NCI-H1436 (cell line): Measurements from ENCODE around the gene NLE1.

ENCODE experiments used
- DNase-seq: peaks from one replicate; lab custom pipeline; 2025; lab: John Stamatoyannopoulos, UW

NLE1 gene

DNA sequence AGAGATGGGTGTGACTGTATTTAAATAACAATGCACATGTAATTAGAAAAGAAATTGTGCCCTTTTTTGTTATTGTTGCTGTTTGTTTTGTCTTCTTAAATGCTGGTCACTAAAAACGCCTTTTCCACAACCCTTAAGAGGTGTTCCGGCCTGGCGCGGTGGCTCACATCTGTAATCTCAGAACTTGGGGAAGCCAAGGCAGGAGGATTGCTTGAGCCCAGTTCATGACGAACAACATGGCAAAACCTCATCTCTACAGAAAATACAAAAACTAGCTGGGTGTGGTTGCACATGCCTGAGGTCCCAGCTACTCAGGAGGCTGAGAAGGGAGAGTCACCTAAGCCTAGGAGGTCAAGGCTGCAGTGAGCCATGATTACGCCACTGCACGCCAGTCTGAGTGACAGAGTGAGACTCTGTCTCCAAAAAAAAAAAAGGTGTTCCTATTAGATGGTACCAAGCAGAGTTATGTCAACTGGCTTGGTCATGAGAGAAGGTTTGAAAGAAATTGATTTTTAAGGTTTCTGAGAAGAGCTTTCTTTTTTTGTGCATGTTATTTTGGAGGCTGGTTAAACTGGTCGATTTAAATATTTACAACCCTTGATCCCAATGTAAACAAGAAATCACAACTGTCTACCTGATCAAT is 55.1 kb downstream of the NLE1 start:
- DNase-seq = no peak

DNA sequence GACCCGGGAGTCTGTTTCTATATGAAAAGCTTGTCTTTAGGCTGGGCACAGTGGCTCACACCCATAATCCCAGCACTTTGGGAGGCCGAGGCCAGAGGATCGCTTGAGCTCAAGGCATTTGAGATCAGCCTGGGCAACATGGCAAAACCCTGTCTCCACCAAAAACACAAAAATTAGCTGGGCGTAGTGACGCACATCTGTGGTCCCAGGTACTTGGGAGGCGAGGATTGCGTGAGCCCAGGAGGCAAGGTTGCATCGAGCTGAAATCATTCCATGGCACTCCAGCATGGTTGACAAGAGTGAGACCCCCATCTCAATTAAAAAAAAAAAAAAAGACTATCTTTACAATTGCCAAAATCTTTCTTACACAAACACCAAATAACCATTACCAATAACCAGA is 55.9 kb downstream of the NLE1 start:
- no peak for DNase-seq

DNA sequence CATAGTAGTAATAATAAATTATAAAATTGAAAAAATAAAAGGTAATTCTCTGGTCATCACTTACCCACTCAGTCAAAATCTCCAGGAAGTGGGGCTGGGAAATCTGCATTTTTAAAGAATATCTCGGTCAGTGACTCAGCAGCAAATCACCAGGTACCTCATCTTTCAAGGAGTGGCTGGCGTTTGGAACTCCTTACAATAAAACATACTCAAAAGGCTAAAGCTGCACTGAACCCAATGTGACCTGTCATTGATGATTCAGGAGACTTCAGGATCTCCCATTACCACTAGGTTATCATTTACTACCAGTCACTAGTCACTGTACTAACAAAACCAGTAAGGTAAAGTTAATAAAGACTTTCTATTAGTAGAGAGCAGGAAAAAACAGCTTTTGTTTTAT is 57.1 kb downstream of the NLE1 start:
- DNase-seq = no peak

DNA sequence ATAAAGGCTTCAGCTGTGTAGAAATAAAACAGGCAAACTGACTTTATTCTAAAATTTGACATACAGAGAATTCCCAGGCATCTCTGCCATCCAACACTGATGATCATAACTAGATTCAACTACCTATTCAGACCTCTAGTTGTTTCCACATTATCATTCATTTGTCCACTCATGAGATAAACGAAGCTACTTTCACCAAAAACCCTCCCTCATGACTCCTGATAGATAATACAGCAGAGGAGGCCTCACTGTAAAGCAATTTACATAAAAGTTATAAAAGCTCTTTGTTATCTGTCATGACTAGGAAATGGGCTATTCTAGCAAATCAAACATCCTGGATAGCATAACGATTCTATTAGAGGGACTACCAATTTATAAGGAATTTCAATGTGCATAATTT is 59.0 kb downstream of the NLE1 start:
- DNase-seq = no peak

DNA sequence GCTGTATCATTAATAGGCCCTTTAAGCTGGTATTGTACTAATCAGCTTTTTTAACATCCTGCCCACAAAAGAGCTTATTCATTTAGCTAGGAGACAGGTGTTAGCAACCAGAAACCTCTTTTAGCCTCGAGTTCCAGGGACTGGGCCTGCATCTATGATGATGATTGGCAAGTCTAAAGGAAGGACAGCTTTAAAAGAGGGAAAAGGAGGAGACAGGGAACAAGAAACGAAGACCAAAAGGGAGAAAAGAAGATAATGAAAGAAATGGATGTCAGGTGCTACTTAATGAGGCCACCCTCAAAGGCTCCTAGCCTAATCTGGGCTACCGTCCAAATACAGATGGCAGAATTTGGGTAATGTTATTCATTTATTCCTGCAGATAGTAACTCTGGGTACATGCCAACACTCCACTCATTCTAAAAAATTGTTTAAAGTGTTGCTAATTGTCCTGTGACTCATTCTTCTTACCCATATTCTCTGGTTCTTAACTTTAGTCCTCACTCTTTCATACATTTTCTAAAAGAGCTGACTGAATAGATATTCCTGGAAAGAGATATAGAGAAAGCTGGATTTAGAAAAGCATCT is 59.9 kb downstream of the NLE1 start:
- DNase-seq = peak; percentile 59

DNA sequence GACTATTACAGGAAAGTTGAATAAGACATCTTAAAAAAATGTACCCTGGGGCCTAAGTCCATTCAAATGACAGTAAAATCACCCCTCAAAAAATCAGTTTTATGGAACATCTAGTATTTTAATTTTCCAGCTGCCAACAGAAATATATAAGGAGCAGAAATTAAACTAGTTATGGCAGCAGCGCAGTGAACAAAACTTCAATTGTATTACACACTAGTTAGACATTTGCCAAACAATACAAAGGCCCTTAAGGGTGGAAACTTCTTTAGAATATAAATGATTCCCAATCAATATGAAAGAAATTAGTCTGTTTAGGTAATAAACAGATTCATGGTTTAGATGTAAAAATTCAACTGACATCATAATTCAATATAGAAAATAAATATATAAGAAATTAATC is 60.5 kb downstream of the NLE1 start:
- DNase-seq = no peak

DNA sequence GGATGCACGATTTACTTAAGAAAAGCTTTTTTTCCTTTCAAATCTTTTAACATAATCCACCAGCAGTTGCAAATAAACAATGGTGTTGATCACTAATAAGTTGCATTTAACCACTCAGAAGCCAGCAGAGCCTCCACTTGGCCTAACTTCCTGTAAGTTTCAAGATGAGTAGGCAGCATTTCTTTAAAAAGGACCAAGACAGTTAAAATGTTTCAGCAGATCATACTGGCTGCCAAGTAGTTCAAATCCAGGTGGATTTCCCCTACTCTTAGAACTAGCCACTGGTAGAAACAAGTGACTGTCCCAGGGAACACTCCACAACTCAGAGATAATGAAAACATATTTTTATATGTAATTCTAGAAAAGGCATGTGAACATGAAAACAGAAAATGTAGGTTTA is 61.6 kb downstream of the NLE1 start:
- no peak for DNase-seq

DNA sequence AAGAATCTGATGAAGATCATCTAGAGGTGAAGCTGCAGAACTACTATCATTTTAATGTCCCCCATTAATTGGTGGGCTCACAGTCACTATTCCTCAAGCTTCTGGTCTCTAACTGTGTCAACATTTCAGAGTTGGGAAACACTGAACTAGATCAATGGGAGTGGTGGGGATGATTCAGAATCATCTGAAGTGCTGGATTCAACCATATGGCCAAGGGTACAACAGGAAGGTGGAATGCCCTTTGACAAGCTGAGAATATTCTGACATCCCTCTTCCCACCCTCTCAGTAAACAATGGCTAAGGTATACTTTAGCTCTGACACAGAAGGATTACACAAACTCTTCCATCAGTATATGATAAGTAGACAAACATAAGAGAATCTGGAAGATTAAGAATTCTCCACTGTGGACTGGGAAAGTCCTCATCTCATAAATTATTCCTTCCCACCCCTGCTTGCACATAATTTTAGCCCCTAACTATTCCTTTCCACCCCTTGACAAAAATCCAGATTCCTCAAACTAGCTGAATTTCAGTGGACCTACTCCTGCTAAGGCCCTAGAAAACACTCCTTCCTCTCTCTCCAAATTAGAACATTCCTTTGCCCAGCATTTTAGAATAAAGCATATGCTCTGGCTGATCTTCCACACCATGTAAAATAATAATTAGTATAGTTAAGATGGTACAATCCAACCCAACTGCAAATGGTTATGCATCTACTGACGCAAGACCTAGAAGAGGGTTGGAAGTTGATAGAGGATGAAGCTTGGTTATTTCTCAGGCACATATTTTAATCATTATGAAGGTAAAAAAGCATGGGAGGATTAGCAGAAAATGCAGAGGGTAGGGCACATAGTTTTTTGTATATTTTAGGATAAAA is 62.3 kb downstream of the NLE1 start:
- no peak for DNase-seq
